Keratinocyte (primary cell): ENCODE data around the gene TUFM. TPM values are rescaled to one million over a fixed set of nuclear protein-coding genes. Genes with fewer than 3 reads are reported as not detected.
A peak's percentile ranks its signal among the peaks of the same experiment; 100 is the strongest.

Experiments used
- DNase-seq: peaks from one replicate; pipeline ENCODE4 v3.0.0-alpha.2; 2011; ENCODE audit warnings: low read depth, missing footprints, low spot score
- FAIRE-seq: peaks from 2 replicates; lab custom pipeline; 2011; peaks lifted over from hg19 to GRCh38; lab: Jason Lieb, UNC
- H2AFZ ChIP-seq: 2 replicates; pipeline ENCODE4 v1.6.0; 2012; ENCODE audit warnings: low read length, control low read depth, inconsistent platforms; ENCODE audit not compliant: control insufficient read depth
- H3K27ac ChIP-seq: 2 replicates; pipeline ENCODE4 v1.5.1; 2011; ENCODE audit warnings: low read length; ENCODE audit not compliant: control insufficient read depth, insufficient read depth
- H3K27me3 ChIP-seq: 3 replicates; pipeline ENCODE4 v1.6.0; 2011; ENCODE audit warnings: low read length; ENCODE audit not compliant: control insufficient read depth, insufficient read depth; ENCODE audit errors: extremely low read depth
- H3K36me3 ChIP-seq, 2 experiments: 2 replicates in 1 of 2; 3 replicates in 1 of 2; pipeline ENCODE4 v1.5.1; 2011; ENCODE audit warnings: low read length in 2 of 2, mild to moderate bottlenecking in 1 of 2; ENCODE audit not compliant: control insufficient read depth in 2 of 2, insufficient read depth in 2 of 2; ENCODE audit errors: extremely low read depth in 1 of 2
- H3K4me1 ChIP-seq: 3 replicates; pipeline ENCODE4 v1.5.1; 2011; ENCODE audit warnings: low read length; ENCODE audit not compliant: control insufficient read depth, insufficient read depth; ENCODE audit errors: extremely low read depth
- H3K4me2 ChIP-seq: 3 replicates; pipeline ENCODE4 v1.6.0; 2011; ENCODE audit warnings: low read depth, low read length; ENCODE audit not compliant: control insufficient read depth, insufficient read depth; ENCODE audit errors: extremely low read depth
- H3K4me3 ChIP-seq, 3 experiments: fragments of 200-600 bp in 1 of 3; sonication (generic) in 1 of 3; 2 replicates in 2 of 3; 3 replicates in 1 of 3; pipeline ENCODE4 v1.5.1; 2011 to 2016; ENCODE audit warnings: low read length in 3 of 3, mild to moderate bottlenecking in 3 of 3, control low read depth in 2 of 3, inconsistent platforms in 1 of 3, low read depth in 1 of 3, mixed read lengths in 1 of 3, mixed run types in 1 of 3, moderate library complexity in 1 of 3; ENCODE audit not compliant: control insufficient read depth in 2 of 3, insufficient read depth in 2 of 3; ENCODE audit errors: extremely low read depth in 1 of 3
- H3K79me2 ChIP-seq: 2 replicates; pipeline ENCODE4 v1.6.0; 2012; ENCODE audit warnings: low read length; ENCODE audit not compliant: control insufficient read depth, insufficient read depth
- H3K9ac ChIP-seq: 3 replicates; pipeline ENCODE4 v1.6.0; 2011; ENCODE audit warnings: low read length; ENCODE audit not compliant: control insufficient read depth, insufficient read depth; ENCODE audit errors: extremely low read depth
- H3K9me1 ChIP-seq: 3 replicates; pipeline ENCODE4 v1.6.0; 2011; ENCODE audit warnings: low read length; ENCODE audit not compliant: control insufficient read depth, insufficient read depth; ENCODE audit errors: extremely low read depth
- H3K9me3 ChIP-seq: 2 replicates; pipeline ENCODE4 v1.5.1; 2012; ENCODE audit warnings: low read depth, low read length; ENCODE audit not compliant: control insufficient read depth
- H4K20me1 ChIP-seq: 3 replicates; pipeline ENCODE4 v1.6.0; 2011; ENCODE audit warnings: low read length; ENCODE audit not compliant: control insufficient read depth, insufficient read depth; ENCODE audit errors: extremely low read depth
- CTCF ChIP-seq, 3 experiments: IDR thresholded peaks in 1 of 3; conservative IDR thresholded peaks in 1 of 3; optimal IDR thresholded peaks in 1 of 3; 2 replicates in 2 of 3; 3 replicates in 1 of 3; pipeline versions ENCODE3 to v1.5.1; 2011; ENCODE audit warnings: low read length in 3 of 3, mild to moderate bottlenecking in 3 of 3, moderate library complexity in 2 of 3, control low read depth in 1 of 3, inconsistent platforms in 1 of 3; ENCODE audit not compliant: insufficient read depth in 2 of 3; ENCODE audit errors: extremely low read depth in 1 of 3
- EZH2 ChIP-seq: IDR thresholded peaks from one replicate; pipeline ENCODE4 v1.6.1; 2012; ENCODE audit warnings: inconsistent platforms, mild to moderate bottlenecking, low read length, moderate library complexity
- dilution Hi-C: fragments of 300-500 bp; cut with MboI; formaldehyde crosslinking; loops from one replicate; pipeline ENCODE4 v1.7.0; 2020; ENCODE audit warnings: low sequenced_read_pairs; ENCODE audit not compliant: extremely low pct_ligation_motif_present
- polyA plus RNA-seq, 5 experiments: library from polyadenylated mRNA; depleted of rRNA in 3 of 5; stranded (reverse) in 3 of 5; stranded (forward) in 1 of 5; unstranded in 1 of 5; fragments of >200 nt; gene quantifications; 1 replicate in 1 of 5; 2 replicates in 3 of 5; 3 replicates in 1 of 5; pipeline versions ENCODE4 v1.2.1 to v1.2.3, GENCODE V29; 2011 to 2012; ENCODE audit warnings: missing spikeins in 2 of 5, low read depth in 1 of 5, low replicate concordance in 1 of 5

The TUFM gene
- polyA plus RNA-seq, 1 donor (not counting 4 experiments of a cell fraction or from before 2014, with no cell fraction given), result 134 TPM

DNA sequence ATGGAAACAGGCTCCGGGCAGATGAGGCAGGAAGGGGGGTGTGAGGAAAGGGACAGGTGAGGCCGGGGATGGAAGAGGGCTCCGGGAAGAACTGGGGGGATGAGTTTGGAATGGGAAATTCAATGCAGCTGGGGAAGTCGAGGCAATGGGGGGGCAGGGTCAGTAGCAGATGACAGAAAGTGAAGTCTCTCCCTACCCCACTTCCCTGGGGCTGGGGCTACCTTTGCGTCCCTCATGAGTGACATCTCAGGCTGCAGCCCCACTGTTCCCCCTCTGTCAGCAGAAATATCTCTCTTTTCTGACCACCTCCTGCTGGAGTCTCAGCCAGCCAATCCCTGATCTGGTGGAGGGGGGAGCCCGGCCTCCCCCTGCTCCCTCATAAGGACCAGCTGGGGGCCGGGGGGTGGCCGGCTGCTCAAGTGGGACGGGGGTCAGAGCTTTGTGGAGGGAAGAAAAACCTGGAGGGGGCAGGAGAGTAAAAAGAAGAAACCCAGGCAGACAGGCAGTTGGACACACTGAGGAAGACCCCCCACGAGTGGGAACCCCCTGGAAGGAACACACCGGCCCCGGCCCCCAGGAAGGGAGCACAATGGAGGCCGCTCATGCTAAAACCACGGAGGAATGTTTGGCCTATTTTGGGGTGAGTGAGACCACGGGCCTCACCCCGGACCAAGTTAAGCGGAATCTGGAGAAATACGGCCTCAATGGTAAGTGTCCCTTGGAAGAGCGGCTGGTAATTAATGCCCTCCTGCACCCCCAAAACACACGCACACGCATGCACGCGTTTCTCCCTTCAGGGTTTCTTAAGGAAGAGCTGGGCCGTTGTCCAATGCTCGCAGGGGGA, 32.2 kb upstream of the TUFM start, which contains the start of gene ATP2A1:
ATP2A1 (plus strand) TSS at position 406 of the 844 bp plus-strand sequence; CDS start at position 590, 184 bp downstream.
- no peaks in the 10 kb centered on the region for H3K79me2 ChIP-seq
- H3K36me3 ChIP-seq, result peaks cover 3 to 9% of the 10 kb centered on the region in 2 experiments
- no peaks in the 10 kb centered on the region for H4K20me1 ChIP-seq
- H3K4me1 ChIP-seq, result peaks cover 14% of the 10 kb centered on the region
- no peaks in the 10 kb centered on the region for H3K9me1 ChIP-seq
- peak within 1 kb of the TSS; percentile 73 for H2AFZ ChIP-seq
- dilution Hi-C loops, result no loop called here
- FAIRE-seq (no peak), DNase-seq (no peak)
- peak within 1 kb of the TSS; percentile 58 to 80 (median 78) for H3K4me3 ChIP-seq
- no peak for TF ChIP-seq EZH2
- no peak for TF ChIP-seq CTCF (optimal IDR thresholded peaks at IDR 0.05 in 1 of 3, IDR thresholded peaks at IDR 0.05 in 1 of 3, conservative IDR thresholded peaks at IDR 0.05 in 1 of 3; ENCODE audit: extremely low read depth in 1 of 3, insufficient read depth in 2 of 3, low read length in 3 of 3)
- no peak within 1 kb of the TSS for H3K27ac ChIP-seq
- H3K27me3 ChIP-seq, result peaks cover 20% of the 10 kb centered on the region
- H3K9me3 ChIP-seq, result no peaks in the 10 kb centered on the region
- peak within 1 kb of the TSS; percentile 68 for H3K4me2 ChIP-seq
- H3K9ac ChIP-seq, result peak within 1 kb of the TSS; percentile 59

DNA sequence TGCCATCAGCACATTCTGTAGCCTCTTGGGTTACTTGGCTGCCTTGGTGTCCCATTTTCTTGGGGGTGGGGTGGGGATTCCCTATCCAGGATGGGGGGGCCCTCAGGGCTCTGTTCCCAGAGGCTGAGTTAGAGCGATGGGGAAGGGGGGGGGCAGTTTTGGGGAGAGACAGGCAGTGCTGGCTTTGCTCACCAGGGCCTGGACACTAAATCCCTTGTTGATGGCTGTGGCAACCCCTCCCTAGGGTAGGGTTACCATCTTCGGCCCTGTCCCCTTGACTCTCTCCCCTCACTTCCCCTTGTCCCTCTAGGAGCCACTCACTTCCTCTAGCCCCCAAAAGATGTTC, 31.5 kb upstream of the TUFM start:
- no peak overlapping the region for H3K27ac ChIP-seq
- H4K20me1 ChIP-seq, result no peaks in the 10 kb centered on the region
- peaks cover 6 to 9% of the 10 kb centered on the region in 2 experiments for H3K36me3 ChIP-seq
- H3K4me3 ChIP-seq, result no peak overlapping the region
- H3K9me1 ChIP-seq, result no peaks in the 10 kb centered on the region
- FAIRE-seq (no peak), DNase-seq (no peak)
- no peak for TF ChIP-seq EZH2
- no peak for TF ChIP-seq CTCF (optimal IDR thresholded peaks at IDR 0.05 in 1 of 3, IDR thresholded peaks at IDR 0.05 in 1 of 3, conservative IDR thresholded peaks at IDR 0.05 in 1 of 3; ENCODE audit: extremely low read depth in 1 of 3, insufficient read depth in 2 of 3, low read length in 3 of 3)
- H3K79me2 ChIP-seq, result no peaks in the 10 kb centered on the region
- H3K4me1 ChIP-seq, result peaks cover 14% of the 10 kb centered on the region
- H2AFZ ChIP-seq, result no peak overlapping the region
- H3K4me2 ChIP-seq, result no peak overlapping the region
- H3K27me3 ChIP-seq, result peaks cover 15% of the 10 kb centered on the region
- dilution Hi-C loops, result no loop called here
- H3K9me3 ChIP-seq, result no peaks in the 10 kb centered on the region
- no peak overlapping the region for H3K9ac ChIP-seq
